NCI-H128 (cell line): ENCODE results near the gene MBOAT7.

Experiments used
- DNase-seq: peaks from one replicate; lab custom pipeline; 2025; ENCODE audit not compliant: unreplicated experiment; lab: John Stamatoyannopoulos, UW

Gene MBOAT7

GRCh38 chr19:54147676-54148075 is 41.7 kb downstream of the MBOAT7 start:
- no peak for DNase-seq

DNA sequence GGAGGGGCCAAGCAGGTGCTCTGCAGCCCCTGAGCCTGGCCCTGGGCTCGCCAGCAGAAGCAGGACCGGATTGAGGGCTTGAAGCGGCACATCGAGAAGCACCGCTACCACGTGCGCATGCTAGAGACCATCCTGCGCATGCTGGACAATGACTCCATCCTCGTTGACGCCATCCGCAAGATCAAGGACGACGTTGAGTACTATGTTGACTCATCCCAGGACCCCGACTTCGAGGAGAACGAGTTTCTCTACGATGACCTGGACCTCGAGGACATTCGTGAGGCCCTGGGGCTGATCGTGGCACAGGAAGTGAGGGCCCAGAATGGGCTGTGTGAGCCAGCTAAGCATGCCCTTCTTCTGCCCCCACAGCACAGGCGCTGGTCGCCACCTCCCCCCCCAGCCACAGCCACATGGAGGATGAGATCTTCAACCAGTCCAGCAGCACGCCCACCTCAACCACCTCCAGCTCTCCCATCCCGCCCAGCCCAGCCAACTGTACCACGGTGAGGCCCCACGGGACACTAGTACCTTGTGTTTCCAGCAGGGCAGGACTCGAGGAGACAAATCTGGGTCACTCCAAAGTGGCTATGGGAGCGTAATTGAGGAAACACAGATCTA is 43.7 kb downstream of the MBOAT7 start:
- DNase-seq: no peak

- no peak for DNase-seq
Observed at GRCh38 chr19:54142166-54142780, 47.1 kb downstream of the MBOAT7 start.

DNA sequence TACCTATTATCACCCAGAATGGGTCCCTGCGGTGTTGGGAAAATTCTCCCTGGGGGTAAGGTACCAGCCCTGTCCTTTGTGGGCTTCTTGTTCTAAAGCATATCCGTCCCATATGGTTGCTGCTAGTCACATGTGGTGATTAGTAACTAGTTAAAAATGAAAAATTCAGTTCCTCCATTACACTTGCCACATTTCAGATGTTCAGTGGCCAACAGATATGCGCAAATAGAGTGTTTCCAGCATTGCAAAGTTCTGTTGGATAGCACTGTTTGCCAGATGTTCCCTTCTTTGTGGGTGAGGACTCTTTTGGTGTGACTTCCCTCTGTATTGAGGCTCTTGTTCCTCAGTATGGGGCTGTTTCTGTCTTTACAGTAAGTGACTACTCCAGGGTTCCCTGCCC is 48.0 kb downstream of the MBOAT7 start:
- DNase-seq: no peak

DNA sequence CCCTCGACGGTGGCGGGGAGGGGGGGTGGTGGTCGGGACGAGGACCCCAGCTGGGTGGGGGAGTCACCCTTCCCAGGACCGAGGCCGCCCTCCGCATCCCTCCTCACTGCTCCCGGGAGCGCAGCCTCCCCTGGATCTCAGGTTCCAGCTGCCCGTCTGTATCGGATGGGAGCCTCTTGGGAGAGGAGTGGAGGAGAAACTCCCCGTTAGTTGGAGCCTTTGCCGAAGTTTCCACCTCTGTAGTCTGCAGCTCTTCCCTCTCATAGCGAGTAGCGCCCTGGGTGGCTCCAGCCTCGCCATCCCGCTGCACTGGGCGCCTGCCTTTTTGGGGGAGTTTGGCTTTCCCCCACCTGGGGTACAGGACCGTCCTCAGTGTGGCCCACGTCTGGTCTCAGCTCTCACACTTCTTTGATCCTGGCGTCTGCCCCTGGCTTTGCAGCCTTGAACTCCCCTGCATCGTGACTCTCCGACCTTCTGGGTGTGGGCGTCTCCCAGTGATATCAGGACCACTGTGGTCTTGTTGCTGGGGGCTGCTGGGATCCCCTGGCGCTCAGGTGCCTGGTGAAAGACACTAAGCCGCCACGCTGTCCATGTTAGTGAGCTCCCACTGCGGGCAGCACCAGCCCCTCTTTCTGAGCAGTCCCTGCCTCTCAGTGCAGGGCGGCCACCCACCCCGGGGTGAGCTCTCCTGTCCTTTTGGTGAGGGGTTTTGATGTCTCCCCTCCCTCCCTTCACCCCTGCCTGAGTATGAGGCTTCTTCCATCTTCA is 50.7 kb downstream of the MBOAT7 start:
- no peak for DNase-seq

DNA sequence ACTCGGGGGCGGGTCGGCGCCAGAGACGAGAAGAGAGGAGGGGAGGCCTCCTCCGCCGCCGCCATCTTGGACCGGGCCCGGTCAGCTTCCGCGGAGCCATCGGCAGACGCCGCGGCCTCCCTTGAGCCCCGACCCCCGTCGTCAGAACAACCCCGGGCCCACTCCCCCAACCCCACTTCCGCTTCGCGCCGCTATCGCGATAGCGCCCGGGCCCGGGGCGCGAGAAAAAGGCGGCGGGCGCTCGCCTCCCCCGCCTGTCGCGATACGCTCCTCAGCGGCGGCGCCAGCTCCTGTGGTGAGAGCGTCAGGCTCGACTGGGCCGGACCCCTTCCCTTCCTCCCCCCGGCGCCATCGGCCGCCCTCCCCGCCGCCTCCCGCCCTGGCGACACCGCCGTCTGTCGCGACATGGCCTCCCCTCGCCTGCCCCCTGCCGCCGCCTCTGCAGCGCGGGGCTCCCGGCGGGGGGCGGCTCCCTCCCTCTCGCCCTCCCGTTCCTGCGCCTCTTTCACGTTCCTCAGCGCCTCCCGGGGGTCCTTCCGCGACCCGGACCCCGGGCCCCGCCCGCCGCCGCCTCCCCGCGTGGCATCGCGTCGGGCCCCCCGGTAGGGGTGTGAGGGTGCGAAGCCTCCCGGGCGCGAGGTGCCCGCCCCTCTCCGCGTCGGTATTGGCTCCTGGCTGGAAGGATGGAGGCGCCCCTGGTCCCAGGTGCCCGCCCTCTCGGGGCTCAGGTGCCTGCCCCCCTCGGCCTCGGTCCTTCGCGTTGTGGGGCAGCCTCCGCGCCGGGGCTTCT is 51.5 kb downstream of the MBOAT7 start, which contains the start of gene CNOT3:
CNOT3 (plus strand) TSS at position 64 of the 790 bp plus-strand sequence. CDS start 5,217 bp downstream, outside the sequence.
- DNase-seq: no peak

GRCh38 chr19:54136864-54137698 is 52.3 kb downstream of the MBOAT7 start:
- DNase-seq: peak; percentile 100

- DNase-seq: no peak
Observed at GRCh38 chr19:54136086-54136863, 53.1 kb downstream of the MBOAT7 start.

DNA sequence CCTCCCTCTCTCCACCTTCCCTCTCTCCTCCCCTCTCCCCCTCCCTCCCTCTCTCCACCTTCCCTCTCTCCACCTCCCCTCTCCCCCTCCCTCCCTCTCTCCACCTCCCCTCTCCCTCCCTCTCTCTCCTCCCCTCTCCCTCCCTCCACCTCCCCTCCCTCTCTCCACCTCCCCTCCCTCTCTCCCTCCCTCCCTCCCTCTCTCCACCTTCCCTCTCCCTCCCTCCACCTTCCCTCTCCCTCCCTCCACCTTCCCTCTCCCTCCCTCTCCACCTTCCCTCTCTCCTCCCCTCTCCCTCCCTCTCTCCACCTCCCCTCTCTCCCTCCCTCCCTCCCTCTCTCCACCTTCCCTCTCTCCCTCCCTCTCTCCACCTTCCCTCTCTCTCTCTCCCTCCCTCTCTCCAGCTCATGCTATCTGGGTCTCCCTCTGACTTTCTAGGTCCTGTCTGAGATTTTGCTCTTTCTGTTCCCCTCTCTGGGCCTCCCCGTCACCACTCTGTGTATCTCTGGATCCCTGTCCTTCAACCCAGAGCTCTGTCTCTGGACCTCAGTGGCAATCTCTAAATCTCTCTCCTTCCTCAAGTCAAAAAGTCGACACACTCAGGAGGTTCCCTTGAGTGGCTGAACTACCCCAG is 55.3 kb downstream of the MBOAT7 start:
- no peak for DNase-seq

- DNase-seq: no peak
Observed at GRCh38 chr19:54133312-54133956, 55.9 kb downstream of the MBOAT7 start.

DNA sequence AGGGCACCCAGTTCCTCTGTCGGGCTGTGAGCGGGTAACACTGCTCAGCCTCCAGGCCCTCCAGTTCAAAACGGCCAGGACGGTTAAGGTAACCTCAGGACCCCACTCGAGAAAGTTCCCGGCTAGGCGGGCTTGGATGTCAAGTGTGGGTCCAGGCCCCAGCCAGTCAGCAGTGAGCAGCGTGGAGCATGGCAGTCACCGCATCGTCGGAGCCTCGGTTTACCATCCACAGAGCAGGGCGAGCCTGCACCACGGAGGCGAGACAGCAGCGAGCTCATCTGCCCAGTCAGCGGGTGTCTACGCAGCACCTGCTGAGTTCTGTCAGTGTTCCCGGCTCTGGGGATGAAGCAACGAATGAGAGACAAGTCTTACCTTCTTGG is 59.8 kb downstream of the MBOAT7 start:
- no peak for DNase-seq

DNA sequence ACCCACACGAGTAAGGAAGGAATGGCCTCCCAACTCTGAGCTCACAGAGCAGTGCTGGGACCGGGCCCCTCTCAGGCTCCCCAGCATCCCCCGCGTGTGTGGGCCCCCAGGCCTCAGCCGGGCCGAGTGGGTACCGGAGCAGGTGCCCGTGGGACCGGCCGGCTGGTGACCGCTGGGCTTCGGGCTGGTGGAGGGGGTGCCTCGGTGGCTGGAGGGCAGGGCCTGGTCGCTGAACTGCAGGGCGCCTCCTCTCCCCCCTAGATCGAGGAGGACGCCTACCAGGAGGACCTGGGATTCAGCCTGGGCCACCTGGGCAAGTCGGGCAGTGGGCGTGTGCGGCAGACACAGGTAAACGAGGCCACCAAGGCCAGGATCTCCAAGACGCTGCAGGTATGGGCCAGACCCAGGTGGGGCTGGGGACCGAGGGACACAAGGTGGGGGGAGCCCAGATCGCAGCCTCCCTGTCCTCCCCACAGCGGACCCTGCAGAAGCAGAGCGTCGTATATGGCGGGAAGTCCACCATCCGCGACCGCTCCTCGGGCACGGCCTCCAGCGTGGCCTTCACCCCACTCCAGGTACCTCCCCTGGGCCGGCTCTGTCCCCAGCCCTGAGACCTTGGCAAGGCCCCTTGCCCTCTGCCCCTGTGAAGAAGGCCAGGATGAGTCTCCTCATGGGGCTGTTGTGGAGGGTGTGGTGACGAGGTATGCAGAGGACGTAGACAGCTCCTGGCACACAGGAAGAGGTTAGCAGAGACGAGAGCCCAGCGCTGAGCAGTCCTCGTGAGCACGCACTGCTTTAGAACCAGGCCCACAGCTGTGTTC is 60.4 kb downstream of the MBOAT7 start:
- no peak for DNase-seq

DNA sequence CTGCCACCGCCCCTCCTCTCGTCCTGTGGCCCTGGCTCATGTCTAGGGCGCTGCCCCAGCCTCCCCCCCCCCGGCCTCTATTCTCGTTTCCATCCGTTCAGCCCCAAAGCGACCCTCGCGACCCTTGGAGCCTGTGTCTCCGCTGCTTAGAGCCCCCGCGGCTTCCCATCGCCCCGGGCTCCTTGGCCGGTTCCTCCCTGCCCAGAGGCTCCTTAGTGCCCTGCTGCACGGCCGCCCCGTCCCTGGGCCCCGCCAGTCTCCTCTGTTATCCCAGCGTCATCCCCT is 61.0 kb downstream of the MBOAT7 start:
- no peak for DNase-seq

GRCh38 chr19:54127688-54128440 is 61.5 kb downstream of the MBOAT7 start:
- no peak for DNase-seq

DNA sequence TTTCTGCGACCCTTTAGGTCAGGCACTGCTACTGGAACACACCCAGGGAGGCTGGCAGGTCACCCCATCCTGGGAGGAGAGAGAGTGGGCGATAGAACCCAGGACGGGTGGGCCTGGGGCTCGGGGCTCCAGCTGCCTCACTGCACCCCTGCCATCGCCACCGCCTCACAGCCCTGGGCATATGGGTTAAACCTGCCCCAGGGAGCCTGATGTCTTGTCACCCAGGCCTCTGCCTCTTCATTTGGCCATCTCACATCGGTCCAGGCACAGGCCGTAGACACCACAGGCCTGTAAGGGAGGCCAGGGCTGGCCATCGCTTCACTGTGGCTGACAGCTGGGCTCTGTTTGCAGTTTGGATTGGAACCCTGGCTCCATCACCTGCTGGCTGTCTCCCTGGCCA is 63.7 kb downstream of the MBOAT7 start:
- DNase-seq: no peak

GRCh38 chr19:54124393-54124792 is 65.0 kb downstream of the MBOAT7 start:
- DNase-seq: no peak

GRCh38 chr19:54123682-54124081 is 65.7 kb downstream of the MBOAT7 start:
- DNase-seq: no peak
